Vagina (tissue), 2 donors: ENCODE data around the gene VSIG10L.

Source experiments
- POLR2A ChIP-seq, 2 donors: fragments of 450-650 bp; IDR thresholded peaks; one replicate each; pipeline ENCODE4 v1.6.1; 2017; ENCODE audit warnings: antibody characterized with exemption in 2 of 2, mild to moderate bottlenecking in 2 of 2, moderate library complexity in 2 of 2
- TF ChIP-seq, protein P1 (sequence below), 3 experiments: fragments of 450-650 bp in 2 of 3; fragments of 200-600 bp in 1 of 3; sonication (generic) in 1 of 3; IDR thresholded peaks; one replicate each; pipeline ENCODE4 v1.5.1; 2017 to 2019; ENCODE audit warnings: antibody characterized with exemption in 3 of 3, mild to moderate bottlenecking in 2 of 3, moderate library complexity in 2 of 3

DNA sequence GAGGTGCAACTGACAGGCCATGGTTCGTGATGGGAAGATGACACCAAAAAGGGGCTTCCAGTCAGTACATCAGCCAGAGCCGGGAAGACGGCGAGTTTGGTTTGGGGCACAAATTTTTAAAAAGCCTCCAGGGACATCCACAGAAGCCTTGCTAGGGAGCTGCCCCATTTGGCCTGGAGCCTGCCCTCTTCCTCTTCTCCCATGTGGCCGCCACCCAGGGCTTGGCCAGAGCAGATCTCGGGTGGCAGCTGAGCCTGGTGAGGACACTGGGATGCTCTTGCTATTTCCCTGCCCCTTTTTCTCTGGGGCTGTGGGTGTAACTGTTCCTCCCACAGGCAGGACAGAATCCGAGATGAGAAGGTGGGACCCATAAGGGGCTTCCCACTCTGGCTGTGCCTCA, 16.0 kb upstream of the VSIG10L start:
- TF ChIP-seq POLR2A (IDR thresholded peaks at IDR 0.05), result no peak
- TF ChIP-seq, protein P1, sequence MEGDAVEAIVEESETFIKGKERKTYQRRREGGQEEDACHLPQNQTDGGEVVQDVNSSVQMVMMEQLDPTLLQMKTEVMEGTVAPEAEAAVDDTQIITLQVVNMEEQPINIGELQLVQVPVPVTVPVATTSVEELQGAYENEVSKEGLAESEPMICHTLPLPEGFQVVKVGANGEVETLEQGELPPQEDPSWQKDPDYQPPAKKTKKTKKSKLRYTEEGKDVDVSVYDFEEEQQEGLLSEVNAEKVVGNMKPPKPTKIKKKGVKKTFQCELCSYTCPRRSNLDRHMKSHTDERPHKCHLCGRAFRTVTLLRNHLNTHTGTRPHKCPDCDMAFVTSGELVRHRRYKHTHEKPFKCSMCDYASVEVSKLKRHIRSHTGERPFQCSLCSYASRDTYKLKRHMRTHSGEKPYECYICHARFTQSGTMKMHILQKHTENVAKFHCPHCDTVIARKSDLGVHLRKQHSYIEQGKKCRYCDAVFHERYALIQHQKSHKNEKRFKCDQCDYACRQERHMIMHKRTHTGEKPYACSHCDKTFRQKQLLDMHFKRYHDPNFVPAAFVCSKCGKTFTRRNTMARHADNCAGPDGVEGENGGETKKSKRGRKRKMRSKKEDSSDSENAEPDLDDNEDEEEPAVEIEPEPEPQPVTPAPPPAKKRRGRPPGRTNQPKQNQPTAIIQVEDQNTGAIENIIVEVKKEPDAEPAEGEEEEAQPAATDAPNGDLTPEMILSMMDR (IDR thresholded peaks at IDR 0.05), result no peak
